ENCODE data around the gene PRDM5. TPM values are rescaled to one million over a fixed set of nuclear protein-coding genes. Genes with fewer than 3 reads are reported as not detected.

The PRDM5 gene
- total RNA-seq, 1 donor from 2014 or later, result 16.6 TPM

DNA sequence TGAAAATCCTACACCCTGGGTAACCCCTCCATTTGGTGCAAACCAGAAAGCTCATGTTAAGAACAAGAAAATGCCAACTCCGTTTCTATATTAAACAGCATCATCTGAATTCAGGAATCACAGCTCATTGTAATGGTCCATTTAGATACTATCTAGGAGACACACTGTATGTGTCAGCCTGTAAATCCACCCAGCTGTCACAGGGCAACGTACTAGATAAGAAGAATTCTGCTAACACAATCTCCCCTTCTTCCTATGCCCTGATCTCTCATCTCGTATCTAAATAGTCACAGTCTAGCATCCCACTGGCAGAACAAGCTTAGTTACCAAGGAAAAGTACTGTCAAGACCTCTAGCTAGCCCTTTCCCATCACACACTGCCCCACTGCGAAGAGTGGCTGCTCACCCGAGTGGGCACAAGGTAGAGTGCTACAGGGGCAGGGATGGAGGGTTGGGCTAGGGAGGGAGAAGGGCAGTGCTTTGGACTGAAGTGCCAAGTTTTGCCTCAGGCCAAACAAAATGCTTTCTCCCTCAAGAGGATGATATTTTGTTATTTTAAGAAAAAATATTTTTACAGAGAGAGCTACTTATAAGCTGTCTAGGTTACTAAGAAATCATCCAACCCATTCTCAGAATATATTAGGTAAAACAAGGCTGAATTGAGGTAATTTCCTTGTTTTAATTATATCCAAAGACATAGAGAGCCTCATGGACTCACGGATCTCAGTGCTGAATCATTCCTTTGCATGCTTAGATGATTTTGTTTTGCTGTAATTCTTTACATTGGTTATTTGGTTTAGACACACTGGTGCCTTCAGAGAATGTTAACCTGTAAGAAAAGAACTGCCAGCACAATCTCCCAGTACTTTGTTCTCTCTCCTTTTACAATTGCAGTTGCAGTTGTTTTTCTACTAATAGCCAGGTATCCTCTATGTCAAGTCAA, 196.6 kb downstream of the PRDM5 start:
- peaks cover 2% of the 10 kb centered on the region for H3K9me3 Mint-ChIP-seq (ENCODE audit: unreplicated experiment)
- H3K36me3 Mint-ChIP-seq (ENCODE audit: unreplicated experiment), result no peaks in the 10 kb centered on the region
- peaks cover 2% of the 10 kb centered on the region for H3K27me3 Mint-ChIP-seq (ENCODE audit: unreplicated experiment)
- no peak for DNase-seq
- no peak overlapping the region for H3K27ac Mint-ChIP-seq (ENCODE audit: unreplicated experiment)
- TF ChIP-seq CTCF (IDR thresholded peaks at IDR 0.05; ENCODE audit: partially characterized antibody, unreplicated experiment), result no peak
- H3K4me3 Mint-ChIP-seq (ENCODE audit: unreplicated experiment), result no peak overlapping the region
- H3K4me1 Mint-ChIP-seq (ENCODE audit: low read depth, unreplicated experiment), result peaks cover 25% of the 10 kb centered on the region

DNA sequence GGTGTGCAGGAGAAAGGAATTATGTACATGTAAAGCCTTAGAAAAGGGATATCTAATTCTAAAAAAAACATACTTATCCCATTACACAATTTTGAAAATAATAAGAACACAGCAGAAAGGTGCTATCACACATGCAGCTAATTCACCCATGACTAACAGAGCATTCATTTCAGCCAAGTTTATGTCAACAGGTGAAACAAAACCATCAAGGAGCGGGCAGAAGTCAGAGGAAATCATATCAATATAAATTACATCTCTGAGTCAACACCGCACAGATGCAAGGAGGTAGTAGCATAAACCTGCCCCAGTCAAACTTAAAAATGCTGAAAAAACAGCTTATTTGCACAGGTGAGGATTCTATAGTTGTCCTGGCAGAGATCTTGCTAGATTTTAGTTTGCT, 197.9 kb downstream of the PRDM5 start:
- TF ChIP-seq CTCF (IDR thresholded peaks at IDR 0.05; ENCODE audit: partially characterized antibody, unreplicated experiment), result no peak

GRCh38 chr4:120723986-120724385, 198.5 kb downstream of the PRDM5 start:
- no peaks in the 10 kb centered on the region for H3K36me3 Mint-ChIP-seq (ENCODE audit: unreplicated experiment)
- no peak overlapping the region for H3K27ac Mint-ChIP-seq (ENCODE audit: unreplicated experiment)
- no peak for DNase-seq
- no peak overlapping the region for H3K4me3 Mint-ChIP-seq (ENCODE audit: unreplicated experiment)
- peaks cover 28% of the 10 kb centered on the region for H3K4me1 Mint-ChIP-seq (ENCODE audit: low read depth, unreplicated experiment)
- H3K27me3 Mint-ChIP-seq (ENCODE audit: unreplicated experiment), result peaks cover 2% of the 10 kb centered on the region
- TF ChIP-seq CTCF (IDR thresholded peaks at IDR 0.05; ENCODE audit: partially characterized antibody, unreplicated experiment), result no peak
- peaks cover 2% of the 10 kb centered on the region for H3K9me3 Mint-ChIP-seq (ENCODE audit: unreplicated experiment)

More for the DNA sequence above, 197.9 kb downstream of the PRDM5 start:
- Mint-ChIP-seq H3K4me3 (ENCODE audit: unreplicated experiment) (no peak overlapping the region), H3K36me3 (ENCODE audit: unreplicated experiment) (no peaks in the 10 kb centered on the region), H3K27ac (ENCODE audit: unreplicated experiment) (no peak overlapping the region), H3K4me1 (ENCODE audit: low read depth, unreplicated experiment) (peaks cover 27% of the 10 kb centered on the region), H3K27me3 (ENCODE audit: unreplicated experiment) (peaks cover 2% of the 10 kb centered on the region), H3K9me3 (ENCODE audit: unreplicated experiment) (peaks cover 2% of the 10 kb centered on the region)
- no peak for DNase-seq

GRCh38 chr4:120723105-120723504, 199.4 kb downstream of the PRDM5 start:
- peaks cover 2% of the 10 kb centered on the region for H3K27me3 Mint-ChIP-seq (ENCODE audit: unreplicated experiment)
- no peaks in the 10 kb centered on the region for H3K36me3 Mint-ChIP-seq (ENCODE audit: unreplicated experiment)
- no peak for TF ChIP-seq CTCF (IDR thresholded peaks at IDR 0.05; ENCODE audit: partially characterized antibody, unreplicated experiment)
- DNase-seq, result no peak
- no peak overlapping the region for H3K27ac Mint-ChIP-seq (ENCODE audit: unreplicated experiment)
- no peak overlapping the region for H3K4me3 Mint-ChIP-seq (ENCODE audit: unreplicated experiment)
- H3K4me1 Mint-ChIP-seq (ENCODE audit: low read depth, unreplicated experiment), result peaks cover 28% of the 10 kb centered on the region
- H3K9me3 Mint-ChIP-seq (ENCODE audit: unreplicated experiment), result peaks cover 2% of the 10 kb centered on the region

GRCh38 chr4:120722655-120723054, 199.9 kb downstream of the PRDM5 start:
- Mint-ChIP-seq H3K4me3 (ENCODE audit: unreplicated experiment) (peak overlapping the region; percentile 5), H3K4me1 (ENCODE audit: low read depth, unreplicated experiment) (peaks cover 28% of the 10 kb centered on the region), H3K36me3 (ENCODE audit: unreplicated experiment) (no peaks in the 10 kb centered on the region), H3K27ac (ENCODE audit: unreplicated experiment) (no peak overlapping the region), H3K27me3 (ENCODE audit: unreplicated experiment) (peaks cover 2% of the 10 kb centered on the region), H3K9me3 (ENCODE audit: unreplicated experiment) (no peaks in the 10 kb centered on the region)
- DNase-seq, result no peak
- TF ChIP-seq CTCF (IDR thresholded peaks at IDR 0.05; ENCODE audit: partially characterized antibody, unreplicated experiment), result no peak

All from glutamatergic neuron (in vitro differentiated cells).